Measurements from ENCODE around the gene MAPK10.

GRCh38 chr4:86400216-86400615, 40.4 kb upstream of the MAPK10 start:
- TF ChIP-seq CTCF (IDR thresholded peaks at IDR 0.05) (no peak), POLR2AphosphoS5 (IDR thresholded peaks at IDR 0.05) (no peak), POLR2A (IDR thresholded peaks at IDR 0.05) (no peak)

Data from prostate gland (tissue), 2 donors.